Spleen (tissue), 11 donors: ENCODE data around the gene SYAP1. TPM values are rescaled to one million over a fixed set of nuclear protein-coding genes. Genes with fewer than 3 reads are reported as not detected.
"Not testable (repeated sequence)": the region's sequence is repeated elsewhere in the genome, so short reads cannot be mapped to it uniquely, and the experiment has no call there.

ENCODE experiments used
- DNase-seq: peaks from one replicate; pipeline ENCODE4 v3.0.0-alpha.2; 2020
- H3K27ac ChIP-seq, 8 donors: fragments of 200-600 bp; sonication (generic) in 7 of 8; 1 replicate in 4 of 8; 2 replicates in 4 of 8; pipeline versions ENCODE4 v1.5.0 to v1.8.0; 2016 to 2021; ENCODE audit warnings: inconsistent platforms in 4 of 8, mild to moderate bottlenecking in 4 of 8, moderate library complexity in 1 of 8
- H3K27me3 ChIP-seq, 7 donors: fragments of 200-600 bp; sonication (generic) in 6 of 7; replicated peaks in 1 of 7; 1 replicate in 4 of 7; 2 replicates in 3 of 7; pipeline versions ENCODE4 v1.5.0 to v1.8.0; 2016 to 2021; ENCODE audit warnings: inconsistent platforms in 3 of 7, mild to moderate bottlenecking in 1 of 7
- H3K36me3 ChIP-seq, 6 donors: fragments of 200-600 bp; sonication (generic) in 5 of 6; 1 replicate in 4 of 6; 2 replicates in 2 of 6; pipeline versions ENCODE4 v1.5.0 to v1.8.0; 2016 to 2021; ENCODE audit warnings: inconsistent platforms in 2 of 6
- H3K4me1 ChIP-seq, 6 donors: fragments of 200-600 bp; sonication (generic) in 5 of 6; 1 replicate in 3 of 6; 2 replicates in 3 of 6; pipeline versions ENCODE4 v1.5.0 to v1.8.0; 2016 to 2021; ENCODE audit warnings: inconsistent platforms in 3 of 6
- H3K4me3 ChIP-seq, 8 donors: fragments of 200-600 bp; sonication (generic) in 7 of 8; 1 replicate in 4 of 8; 2 replicates in 4 of 8; pipeline versions ENCODE4 v1.5.0 to v1.8.0; 2016 to 2021; ENCODE audit warnings: inconsistent platforms in 4 of 8, mild to moderate bottlenecking in 4 of 8, moderate library complexity in 2 of 8
- H3K9me3 ChIP-seq, 8 donors: fragments of 200-600 bp; sonication (generic) in 7 of 8; 1 replicate in 4 of 8; 2 replicates in 4 of 8; pipeline versions ENCODE4 v1.5.0 to v1.8.0; 2016 to 2021; ENCODE audit warnings: inconsistent platforms in 4 of 8
- CTCF ChIP-seq, 11 experiments: fragments of 200-600 bp in 7 of 11; fragments of 450-650 bp in 4 of 11; sonication (generic) in 4 of 11; IDR thresholded peaks in 8 of 11; conservative IDR thresholded peaks in 3 of 11; 1 replicate in 7 of 11; 2 replicates in 4 of 11; pipeline versions ENCODE4 v1.4.0 to v1.8.0; 2016 to 2021; ENCODE audit warnings: antibody characterized with exemption in 11 of 11, inconsistent platforms in 4 of 11, mild to moderate bottlenecking in 1 of 11
- POLR2A ChIP-seq, 3 donors: fragments of 450-650 bp; IDR thresholded peaks; one replicate each; pipeline ENCODE4 v1.5.1; 2017; ENCODE audit warnings: antibody characterized with exemption in 3 of 3, mild to moderate bottlenecking in 1 of 3
- POLR2AphosphoS5 ChIP-seq, 3 donors: sonication (generic); formaldehyde crosslinking; IDR thresholded peaks; one replicate each; pipeline ENCODE4 v1.5.1; 2017; ENCODE audit warnings: antibody characterized with exemption in 3 of 3
- WGBS, 5 donors: extraction: QIAGEN DNeasy Blood & Tissue Kit in 3 of 5; methylation state at CpG; one replicate each; pipeline versions ENCODE4 v1.1.5 to v1.1.7; 2013 to 2018; 5-methylcytosine and 5-hydroxymethylcytosine counted together
- intact Hi-C: fragments of 100-400 bp; cut with DNase I; formaldehyde crosslinking; loops from one replicate; pipeline ENCODE4 v1.15.0; 2023; ENCODE audit warnings: low total_unique reads
- polyA plus RNA-seq, 3 donors: library from polyadenylated mRNA; stranded (reverse); fragments of 200-250 nt; gene quantifications; one replicate each; pipeline ENCODE4 v1.2.1, GENCODE V29; 2013
- total RNA-seq, 7 donors: library from RNA; depleted of rRNA in 3 of 7; stranded (reverse); fragments of >200 nt in 3 of 7; fragmentation: NEBNext Ultra II Directional in 4 of 7; extraction: Animal tissue kit (Norgen Biotek cat#: 25700) in 4 of 7; gene quantifications; one replicate each; pipeline versions ENCODE4 v1.1.0 to v1.2.1, GENCODE V29; 2016 to 2021
- donor health status: healthy with polysubstance abuse.
- donor health status: DM: no; HTN: no; CAD: no; lungs with moderate emphysema.
- donor health status: DM: no; HTN: no; CAD: no.
- donor health status: Bipolar disorder and iron deficiency.
- donor health status: healthy.
- donor health status: DM: no; HTN: no; CAD: no.
- donor health status: DM: yes; HTN: yes; CAD: no.

Gene SYAP1
- total and polyA plus RNA-seq, 10 donors, result 6.9 to 23.2 (median 17.9) TPM

DNA sequence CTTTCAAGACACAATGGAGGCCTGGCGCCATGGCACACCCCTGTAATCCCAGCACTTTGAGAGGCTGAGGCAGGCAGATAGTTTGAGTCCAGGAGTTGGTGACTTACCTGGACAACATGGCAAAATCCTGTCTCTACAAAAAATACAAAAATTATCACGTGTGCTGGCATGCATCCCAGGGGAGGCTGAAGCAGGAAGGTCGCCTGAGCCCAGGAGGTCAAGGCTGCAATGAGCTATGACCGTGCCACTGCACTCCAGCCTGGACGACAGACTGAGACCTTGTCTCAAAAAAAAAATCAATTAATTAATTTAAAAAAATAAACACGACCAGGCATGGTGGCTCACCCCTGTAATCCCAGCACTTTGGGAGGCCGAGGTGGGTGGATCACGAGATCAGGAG, 4.9 kb upstream of the SYAP1 start:
- WGBS, 5 donors, result 66 to 92% (median 83%) methylated on average over 8 of the region's 8 CpGs

DNA sequence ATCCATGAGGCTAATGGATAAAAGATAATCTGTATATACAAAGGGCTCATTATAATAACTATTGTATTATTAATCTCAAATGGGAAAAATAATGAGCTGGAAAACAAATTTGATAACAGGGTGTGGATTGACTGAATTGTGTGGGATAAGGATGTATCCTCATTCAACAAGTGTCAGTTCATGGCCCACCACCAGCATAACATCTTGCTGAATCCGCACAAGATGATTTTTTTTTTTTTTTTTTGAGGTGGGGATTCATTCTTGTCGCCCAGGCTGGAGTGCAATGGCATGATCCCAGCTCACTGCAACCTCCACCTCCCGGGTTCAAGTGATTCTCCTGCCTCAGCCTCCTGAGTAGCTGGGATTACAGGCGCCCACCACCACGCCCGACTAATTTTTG, 3.8 kb upstream of the SYAP1 start:
- H3K9me3 ChIP-seq, H3K27ac ChIP-seq, intact Hi-C loops, DNase-seq, H3K36me3 ChIP-seq, H3K4me3 ChIP-seq: not testable (repeated sequence)
- peaks cover 0 to 23% (median 14%) of the 10 kb centered on the region in 7 donors for H3K27me3 ChIP-seq
- WGBS, 5 donors, result 75 to 100% (median 91%) methylated on average over 1 to 6 of the region's 6 CpGs; no CpG with 5 or more reads in 1 of the 5 donors
- H3K4me1 ChIP-seq, result peaks cover 6 to 21% (median 7%) of the 10 kb centered on the region in 6 donors

More for the DNA sequence above, 4.9 kb upstream of the SYAP1 start:
- no peaks in the 10 kb centered on the region for H3K9me3 ChIP-seq
- peaks cover 0 to 13% (median 1%) of the 10 kb centered on the region in 6 donors for H3K4me1 ChIP-seq
- TF ChIP-seq POLR2A (IDR thresholded peaks at IDR 0.05) (no peak), POLR2AphosphoS5 (IDR thresholded peaks at IDR 0.05) (no peak), CTCF (IDR thresholded peaks at IDR 0.05 in 8 of 11, conservative IDR thresholded peaks at IDR 0.05 in 3 of 11) (no peak)
- no peak overlapping the region for H3K27ac ChIP-seq
- H3K36me3 ChIP-seq, result no peaks in the 10 kb centered on the region
- H3K27me3 ChIP-seq, result peaks cover 0 to 27% (median 14%) of the 10 kb centered on the region in 7 donors
- intact Hi-C loops, result no loop called here
- H3K4me3 ChIP-seq, result no peak overlapping the region
- DNase-seq, result no peak

- H3K27me3 ChIP-seq, result peaks cover 0 to 20% (median 7%) of the 10 kb centered on the region in 7 donors
- WGBS, 5 donors, result 81 to 89% (median 84%) methylated on average over 5 to 6 of the region's 6 CpGs
- H3K9me3 ChIP-seq, intact Hi-C loops, DNase-seq, H3K4me3 ChIP-seq, H3K36me3 ChIP-seq, H3K27ac ChIP-seq: not testable (repeated sequence)
- peaks cover 7 to 25% (median 12%) of the 10 kb centered on the region in 6 donors for H3K4me1 ChIP-seq
These were observed 3.0 kb upstream of the SYAP1 start for GRCh38 chrX:16716451-16716850.

DNA sequence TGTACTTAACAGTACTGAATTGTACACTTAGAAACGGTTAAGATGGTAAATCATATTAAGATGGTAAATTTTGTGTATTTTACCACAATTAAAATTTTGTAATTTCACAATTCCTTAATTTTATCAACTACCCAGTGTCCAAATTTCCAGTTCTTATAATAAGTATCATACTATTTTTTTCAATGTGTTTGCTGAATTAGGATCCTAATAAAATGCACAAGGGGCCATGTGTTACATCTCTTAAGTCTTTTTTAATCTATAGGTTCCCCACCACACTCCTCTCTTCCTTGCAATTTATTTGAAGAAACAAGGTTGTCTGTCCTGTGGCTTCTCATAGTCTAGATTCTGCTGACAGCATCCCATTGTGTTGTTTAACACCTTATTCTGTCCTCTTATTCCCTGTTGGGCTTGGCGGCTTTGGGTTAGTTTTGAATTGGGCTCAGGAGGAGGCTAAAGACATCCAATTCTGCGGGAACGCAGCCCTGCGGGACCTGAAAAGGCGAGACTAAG, 533 bp upstream of the SYAP1 start:
- Histone ChIP-seq H3K27me3 (no peaks in the 10 kb centered on the region), H3K9me3 (no peaks in the 10 kb centered on the region), H3K36me3 (no peaks in the 10 kb centered on the region), H3K27ac (peak overlapping the region; percentile 79 to 96 (median 92)), H3K4me3 (peak overlapping the region; percentile 50 to 77 (median 60)), H3K4me1 (peaks cover 7 to 24% (median 13%) of the 10 kb centered on the region in 6 donors)
- no peak for DNase-seq
- TF ChIP-seq CTCF (IDR thresholded peaks at IDR 0.05 in 8 of 11, conservative IDR thresholded peaks at IDR 0.05 in 3 of 11) (no peak), POLR2AphosphoS5 (IDR thresholded peaks at IDR 0.05) (no peak), POLR2A (IDR thresholded peaks at IDR 0.05) (no peak)
- intact Hi-C loops, result no loop called here
- whole genome bisulfite sequencing, 5 donors, result 10 to 19% (median 13%) methylated on average over 6 of the region's 6 CpGs

- peaks cover 0 to 8% (median 0%) of the 10 kb centered on the region in 6 donors for H3K36me3 ChIP-seq
- H3K4me1 ChIP-seq, result peaks cover 7 to 33% (median 13%) of the 10 kb centered on the region in 6 donors
- no peaks in the 10 kb centered on the region for H3K9me3 ChIP-seq
- no peak for DNase-seq
- H3K27me3 ChIP-seq, result no peaks in the 10 kb centered on the region
- no peak overlapping the region for H3K4me3 ChIP-seq
- H3K27ac ChIP-seq, result no peak overlapping the region
- 87 to 91% (median 90%) methylated on average over 2 to 4 of the region's 4 CpGs for WGBS, 5 donors
- TF ChIP-seq POLR2AphosphoS5 (IDR thresholded peaks at IDR 0.05), result no peak
- TF ChIP-seq POLR2A (IDR thresholded peaks at IDR 0.05), result no peak
- no peak for TF ChIP-seq CTCF (IDR thresholded peaks at IDR 0.05 in 8 of 11, conservative IDR thresholded peaks at IDR 0.05 in 3 of 11)
- intact Hi-C loops, result loop anchor here (10.0 kb wide), 1 partner anchor 62 kb away; the partner anchor contains the start of gene TXLNG
These were observed 3.1 kb downstream of the SYAP1 start for GRCh38 chrX:16722481-16722880.
